Activated T-cell treated with anti-CD3 and anti-CD28 coated beads, Interleukin-2, amount 50 U/mL, for 24 hours (primary cell): ENCODE measurements around the gene PCED1B.

Experiments
- DNase-seq: peaks from one replicate; pipeline ENCODE4 v3.0.0-alpha.2; 2020
- H3K27ac Mint-ChIP-seq: 2 replicates; pipeline ENCODE4 v1.8.0; 2020; ENCODE audit warnings: mild to moderate bottlenecking, mixed read lengths
- H3K27me3 Mint-ChIP-seq: 2 replicates; pipeline ENCODE4 v1.8.0; 2020; ENCODE audit warnings: mixed read lengths
- H3K36me3 Mint-ChIP-seq: 2 replicates; pipeline ENCODE4 v1.8.0; 2020; ENCODE audit warnings: low read depth, mixed read lengths
- H3K4me1 Mint-ChIP-seq: 2 replicates; pipeline ENCODE4 v1.8.0; 2020; ENCODE audit warnings: low read depth, mixed read lengths
- H3K4me3 Mint-ChIP-seq: 2 replicates; pipeline ENCODE4 v1.8.0; 2020; ENCODE audit warnings: mild to moderate bottlenecking, moderate library complexity, mixed read lengths
- H3K9me3 Mint-ChIP-seq: 2 replicates; pipeline ENCODE4 v1.8.0; 2020; ENCODE audit warnings: mixed read lengths

The PCED1B gene

GRCh38 chr12:47221256-47222023 lies 142.0 kb downstream of the PCED1B start:
- no peak for DNase-seq
- Mint-ChIP-seq H3K4me1 (peaks cover 74% of the 10 kb centered on the region), H3K27me3 (no peaks in the 10 kb centered on the region), H3K36me3 (peaks cover 87% of the 10 kb centered on the region), H3K27ac (peak overlapping the region; percentile 90), H3K9me3 (no peaks in the 10 kb centered on the region), H3K4me3 (peak overlapping the region; percentile 66)

- no peaks in the 10 kb centered on the region for H3K27me3 Mint-ChIP-seq
- peak overlapping the region; percentile 95 for H3K27ac Mint-ChIP-seq
- peaks cover 79% of the 10 kb centered on the region for H3K4me1 Mint-ChIP-seq
- DNase-seq, result no peak
- peak overlapping the region; percentile 72 for H3K4me3 Mint-ChIP-seq
- H3K9me3 Mint-ChIP-seq, result no peaks in the 10 kb centered on the region
- peaks cover 87% of the 10 kb centered on the region for H3K36me3 Mint-ChIP-seq
Observed at GRCh38 chr12:47222520-47223030, 143.2 kb downstream of the PCED1B start.

GRCh38 chr12:47223031-47223847 lies 143.8 kb downstream of the PCED1B start:
- peaks cover 87% of the 10 kb centered on the region for H3K36me3 Mint-ChIP-seq
- H3K4me3 Mint-ChIP-seq, result peak overlapping the region; percentile 72
- H3K27ac Mint-ChIP-seq, result peak overlapping the region; percentile 95
- DNase-seq, result no peak
- peaks cover 80% of the 10 kb centered on the region for H3K4me1 Mint-ChIP-seq
- H3K27me3 Mint-ChIP-seq, result no peaks in the 10 kb centered on the region
- no peaks in the 10 kb centered on the region for H3K9me3 Mint-ChIP-seq

GRCh38 chr12:47223848-47224213 lies 144.4 kb downstream of the PCED1B start:
- Mint-ChIP-seq H3K27ac (peak overlapping the region; percentile 95), H3K36me3 (peaks cover 89% of the 10 kb centered on the region), H3K27me3 (no peaks in the 10 kb centered on the region), H3K9me3 (no peaks in the 10 kb centered on the region), H3K4me1 (peaks cover 82% of the 10 kb centered on the region), H3K4me3 (peak overlapping the region; percentile 72)
- DNase-seq, result no peak

GRCh38 chr12:47224563-47225133 lies 145.2 kb downstream of the PCED1B start:
- Mint-ChIP-seq H3K27me3 (no peaks in the 10 kb centered on the region), H3K9me3 (no peaks in the 10 kb centered on the region), H3K4me1 (peaks cover 84% of the 10 kb centered on the region), H3K27ac (peak overlapping the region; percentile 84), H3K4me3 (peak overlapping the region; percentile 61), H3K36me3 (peaks cover 90% of the 10 kb centered on the region)
- no peak for DNase-seq

GRCh38 chr12:47225356-47225755 lies 145.9 kb downstream of the PCED1B start:
- Mint-ChIP-seq H3K27ac (peak overlapping the region; percentile 84), H3K36me3 (peaks cover 92% of the 10 kb centered on the region), H3K4me1 (peaks cover 85% of the 10 kb centered on the region), H3K9me3 (no peaks in the 10 kb centered on the region), H3K27me3 (no peaks in the 10 kb centered on the region), H3K4me3 (peak overlapping the region; percentile 61)
- DNase-seq, result no peak

GRCh38 chr12:47226199-47226598 lies 146.8 kb downstream of the PCED1B start:
- Mint-ChIP-seq H3K27ac (peak overlapping the region; percentile 11), H3K36me3 (peaks cover 95% of the 10 kb centered on the region), H3K9me3 (no peaks in the 10 kb centered on the region), H3K27me3 (no peaks in the 10 kb centered on the region), H3K4me1 (peaks cover 89% of the 10 kb centered on the region), H3K4me3 (no peak overlapping the region)
- no peak for DNase-seq

- H3K27me3 Mint-ChIP-seq, result no peaks in the 10 kb centered on the region
- peaks cover 2% of the 10 kb centered on the region for H3K9me3 Mint-ChIP-seq
- no peak for DNase-seq
- peaks cover 96% of the 10 kb centered on the region for H3K36me3 Mint-ChIP-seq
- H3K4me3 Mint-ChIP-seq, result no peak overlapping the region
- peaks cover 84% of the 10 kb centered on the region for H3K4me1 Mint-ChIP-seq
- H3K27ac Mint-ChIP-seq, result peak overlapping the region; percentile 79
Observed at GRCh38 chr12:47228802-47229201, 149.4 kb downstream of the PCED1B start.

- no peak overlapping the region for H3K4me3 Mint-ChIP-seq
- H3K4me1 Mint-ChIP-seq, result peaks cover 65% of the 10 kb centered on the region
- no peak for DNase-seq
- H3K9me3 Mint-ChIP-seq, result peaks cover 8% of the 10 kb centered on the region
- H3K36me3 Mint-ChIP-seq, result peaks cover 96% of the 10 kb centered on the region
- no peaks in the 10 kb centered on the region for H3K27me3 Mint-ChIP-seq
- H3K27ac Mint-ChIP-seq, result peak overlapping the region; percentile 22
Observed at GRCh38 chr12:47231456-47231855, 152.0 kb downstream of the PCED1B start.

GRCh38 chr12:47234576-47235141 lies 155.2 kb downstream of the PCED1B start:
- peaks cover 65% of the 10 kb centered on the region for H3K4me1 Mint-ChIP-seq
- peaks cover 93% of the 10 kb centered on the region for H3K36me3 Mint-ChIP-seq
- no peak overlapping the region for H3K4me3 Mint-ChIP-seq
- H3K9me3 Mint-ChIP-seq, result peaks cover 10% of the 10 kb centered on the region
- DNase-seq, result no peak
- H3K27me3 Mint-ChIP-seq, result no peaks in the 10 kb centered on the region
- H3K27ac Mint-ChIP-seq, result peak overlapping the region; percentile 37

- Mint-ChIP-seq H3K4me3 (no peak overlapping the region), H3K27me3 (no peaks in the 10 kb centered on the region), H3K9me3 (peaks cover 12% of the 10 kb centered on the region), H3K36me3 (peaks cover 91% of the 10 kb centered on the region), H3K27ac (peak overlapping the region; percentile 30), H3K4me1 (peaks cover 61% of the 10 kb centered on the region)
- DNase-seq, result no peak
Observed at GRCh38 chr12:47235258-47236040, 156.0 kb downstream of the PCED1B start.

GRCh38 chr12:47236109-47236714 lies 156.8 kb downstream of the PCED1B start:
- peaks cover 12% of the 10 kb centered on the region for H3K9me3 Mint-ChIP-seq
- peaks cover 56% of the 10 kb centered on the region for H3K4me1 Mint-ChIP-seq
- no peak overlapping the region for H3K4me3 Mint-ChIP-seq
- no peak for DNase-seq
- peaks cover 86% of the 10 kb centered on the region for H3K36me3 Mint-ChIP-seq
- H3K27me3 Mint-ChIP-seq, result no peaks in the 10 kb centered on the region
- H3K27ac Mint-ChIP-seq, result peak overlapping the region; percentile 30

GRCh38 chr12:47237751-47238211 lies 158.4 kb downstream of the PCED1B start:
- H3K4me3 Mint-ChIP-seq, result no peak overlapping the region
- peak overlapping the region; percentile 70 for H3K27ac Mint-ChIP-seq
- no peaks in the 10 kb centered on the region for H3K27me3 Mint-ChIP-seq
- peaks cover 83% of the 10 kb centered on the region for H3K36me3 Mint-ChIP-seq
- H3K4me1 Mint-ChIP-seq, result peaks cover 54% of the 10 kb centered on the region
- H3K9me3 Mint-ChIP-seq, result peaks cover 10% of the 10 kb centered on the region
- no peak for DNase-seq
